H9 (cell line): ENCODE measurements around the gene CLASP2. TPM values are rescaled to one million over a fixed set of nuclear protein-coding genes. Genes with fewer than 3 reads are reported as not detected.

ENCODE experiments used
- DNase-seq: peaks from one replicate; pipeline ENCODE4 v3.0.0-alpha.2; 2017
- H2AFZ ChIP-seq: one replicate; pipeline ENCODE4 v1.6.1; 2013; ENCODE audit warnings: mild to moderate bottlenecking, low read length, control low read depth, moderate library complexity
- H2AK5ac ChIP-seq: 2 replicates; pipeline ENCODE4 v1.6.1; 2013; ENCODE audit warnings: low read length, control low read depth, mixed read lengths; ENCODE audit not compliant: insufficient read length
- H2BK120ac ChIP-seq: one replicate; pipeline ENCODE4 v1.6.1; 2013; ENCODE audit warnings: low read depth, mild to moderate bottlenecking, low read length, control low read depth, inconsistent platforms; ENCODE audit not compliant: poor library complexity, severe bottlenecking
- H2BK12ac ChIP-seq: 2 replicates; pipeline ENCODE4 v1.6.1; 2013; ENCODE audit warnings: low read length, control low read depth, mixed read lengths, low read depth; ENCODE audit not compliant: insufficient read length
- H2BK15ac ChIP-seq: 2 replicates; pipeline ENCODE4 v1.6.1; 2013; ENCODE audit warnings: low read depth, low read length, control low read depth
- H2BK20ac ChIP-seq: one replicate; pipeline ENCODE4 v1.6.1; 2013; ENCODE audit warnings: low read depth, mild to moderate bottlenecking, low read length, control low read depth, inconsistent platforms; ENCODE audit not compliant: poor library complexity, severe bottlenecking
- H2BK5ac ChIP-seq: 2 replicates; pipeline ENCODE4 v1.6.1; 2013; ENCODE audit warnings: low read length, control low read depth, mixed read lengths; ENCODE audit not compliant: insufficient read length
- H3K14ac ChIP-seq: 2 replicates; pipeline ENCODE4 v1.6.1; 2013; ENCODE audit warnings: low read length, control low read depth; ENCODE audit not compliant: insufficient read depth
- H3K18ac ChIP-seq: 2 replicates; pipeline ENCODE4 v1.6.1; 2013; ENCODE audit warnings: low read depth, mild to moderate bottlenecking, mixed read lengths, low read length, control low read depth; ENCODE audit not compliant: insufficient read length
- H3K23ac ChIP-seq: 2 replicates; pipeline ENCODE4 v1.6.1; 2013; ENCODE audit warnings: low read length, control low read depth, mixed read lengths, low read depth; ENCODE audit not compliant: insufficient read length
- H3K23me2 ChIP-seq: 2 replicates; pipeline ENCODE4 v1.6.1; 2013; ENCODE audit warnings: low read depth, mild to moderate bottlenecking, mixed read lengths, low read length, control low read depth; ENCODE audit not compliant: insufficient read length, poor library complexity, severe bottlenecking
- H3K27ac ChIP-seq: 2 replicates; pipeline ENCODE4 v1.5.1; 2013; ENCODE audit warnings: low read length, control low read depth, mixed read lengths, low read depth; ENCODE audit not compliant: insufficient read length
- H3K27me3 ChIP-seq: 2 replicates; pipeline ENCODE4 v1.6.1; 2013; ENCODE audit warnings: low read length, control low read depth, inconsistent platforms; ENCODE audit not compliant: insufficient read depth
- H3K4ac ChIP-seq: 2 replicates; pipeline ENCODE4 v1.6.1; 2013; ENCODE audit warnings: low read depth, mild to moderate bottlenecking, control low read depth, inconsistent platforms, low read length, moderate library complexity
- H3K4me1 ChIP-seq: 2 replicates; pipeline ENCODE4 v1.6.1; 2013; ENCODE audit warnings: low read length, control low read depth, inconsistent platforms; ENCODE audit not compliant: insufficient read depth
- H3K4me2 ChIP-seq: 2 replicates; pipeline ENCODE4 v1.6.1; 2013; ENCODE audit warnings: low read length, control low read depth, mixed read lengths; ENCODE audit not compliant: insufficient read length, insufficient read depth
- H3K56ac ChIP-seq: 2 replicates; pipeline ENCODE4 v1.6.1; 2013; ENCODE audit warnings: low read depth, mild to moderate bottlenecking, mixed read lengths, low read length, control low read depth; ENCODE audit not compliant: insufficient read length
- H3K79me1 ChIP-seq: 2 replicates; pipeline ENCODE4 v1.6.1; 2013; ENCODE audit warnings: low read depth, mild to moderate bottlenecking, moderate library complexity, low read length, control low read depth, inconsistent platforms; ENCODE audit not compliant: insufficient read depth, poor library complexity, severe bottlenecking
- H3K79me2 ChIP-seq: 2 replicates; pipeline ENCODE4 v1.6.1; 2013; ENCODE audit warnings: low read length, control low read depth, inconsistent platforms; ENCODE audit not compliant: insufficient read depth
- H3K9ac ChIP-seq: 2 replicates; pipeline ENCODE4 v1.6.1; 2013; ENCODE audit warnings: low read length, control low read depth, mixed read lengths; ENCODE audit not compliant: insufficient read length; ENCODE audit errors: extremely low read depth
- H3K9me3 ChIP-seq: one replicate; pipeline ENCODE4 v1.6.1; 2013; ENCODE audit warnings: low read depth, low read length, inconsistent platforms; ENCODE audit not compliant: control insufficient read depth
- H3T11ph ChIP-seq: one replicate; pipeline ENCODE4 v1.6.1; 2013; ENCODE audit warnings: mild to moderate bottlenecking, low read length, control low read depth, inconsistent platforms
- H4K20me1 ChIP-seq: one replicate; pipeline ENCODE4 v1.6.1; 2013; ENCODE audit not compliant: control insufficient read depth, insufficient read length, insufficient read depth
- H4K5ac ChIP-seq: 2 replicates; pipeline ENCODE4 v1.6.1; 2013; ENCODE audit warnings: low read depth, mild to moderate bottlenecking, mixed read lengths, low read length, control low read depth; ENCODE audit not compliant: insufficient read length
- H4K8ac ChIP-seq: replicated peaks from 2 replicates; pipeline ENCODE4 v1.6.1; 2013; ENCODE audit warnings: low read length, control low read depth, mixed read lengths, low read depth; ENCODE audit not compliant: insufficient read length
- H4K91ac ChIP-seq: 2 replicates; pipeline ENCODE4 v1.6.1; 2013; ENCODE audit warnings: low read depth, mild to moderate bottlenecking, moderate library complexity, mixed read lengths, low read length, control low read depth; ENCODE audit not compliant: insufficient read length
- H3K27ac Mint-ChIP-seq, 3 experiments: 2 replicates in 2 of 3; 3 replicates in 1 of 3; pipeline ENCODE4 v1.8.0; 2020 to 2021; ENCODE audit warnings: mixed read lengths in 3 of 3, mild to moderate bottlenecking in 1 of 3, moderate library complexity in 1 of 3
- H3K27me3 Mint-ChIP-seq: 2 replicates; pipeline ENCODE4 v1.8.0; 2021; ENCODE audit warnings: low read depth, mild to moderate bottlenecking, moderate library complexity, mixed read lengths
- H3K36me3 Mint-ChIP-seq, 3 experiments: 2 replicates in 2 of 3; 3 replicates in 1 of 3; pipeline ENCODE4 v1.8.0; 2020 to 2021; ENCODE audit warnings: low read depth in 3 of 3, mixed read lengths in 3 of 3; ENCODE audit not compliant: insufficient read depth in 1 of 3
- H3K4me1 Mint-ChIP-seq, 2 experiments: 2 replicates each; pipeline ENCODE4 v1.8.0; 2020; ENCODE audit warnings: mixed read lengths in 2 of 2
- H3K4me3 Mint-ChIP-seq, 2 experiments: 2 replicates in 1 of 2; 3 replicates in 1 of 2; pipeline ENCODE4 v1.8.0; 2020 to 2021; ENCODE audit warnings: mild to moderate bottlenecking in 2 of 2, mixed read lengths in 2 of 2, moderate library complexity in 1 of 2
- H3K9me3 Mint-ChIP-seq, 2 experiments: 2 replicates in 1 of 2; 3 replicates in 1 of 2; pipeline ENCODE4 v1.8.0; 2020; ENCODE audit warnings: mild to moderate bottlenecking in 2 of 2, mixed read lengths in 2 of 2, moderate library complexity in 1 of 2
- WGBS: extraction: QIAGEN DNeasy Blood & Tissue Kit; methylation state at CpG from one replicate; pipeline ENCODE4 v1.1.7; 2013; ENCODE audit warnings: missing lambda C conversion rate, low lambda C conversion rate, mixed read lengths; ENCODE audit not compliant: insufficient read length; ENCODE audit errors: extremely low coverage; 5-methylcytosine and 5-hydroxymethylcytosine counted together
- total RNA-seq: library from RNA; stranded (reverse); gene quantifications from 2 replicates; pipeline ENCODE4 v1.2.1, GENCODE V29; 2021
- TF ChIP-seq, protein P1 (sequence below): fragments of 200-600 bp; sonication (generic); conservative IDR thresholded peaks from 3 replicates; pipeline ENCODE4 v1.8.0; 2021; ENCODE audit warnings: antibody characterized with exemption, mild to moderate bottlenecking

CLASP2 gene
- total RNA-seq, 1 experiment from 2014 or later = 60.5 TPM

DNA sequence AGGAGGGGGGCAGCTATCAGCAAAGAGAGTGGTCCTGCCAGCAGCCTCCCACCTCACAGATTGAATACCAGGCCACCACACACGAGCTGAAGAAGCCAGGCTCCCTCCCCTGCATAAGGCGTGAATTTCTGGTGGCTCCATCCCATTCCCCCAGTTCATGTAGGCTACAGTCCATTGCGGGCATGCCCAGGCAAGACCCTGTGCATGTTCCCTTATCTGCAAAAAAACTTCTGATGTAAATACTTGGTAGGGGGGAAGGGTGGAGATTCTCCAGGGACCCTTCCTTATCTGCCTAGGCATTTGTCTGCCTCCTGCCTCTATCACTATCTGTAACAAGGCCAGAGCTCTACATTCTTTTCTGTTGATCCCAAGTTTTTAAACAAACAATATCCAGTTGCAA lies 250.3 kb downstream of the CLASP2 start:
- Mint-ChIP-seq H3K4me3 (no peak overlapping the region), H3K36me3 (peaks cover 11 to 35% (median 29%) of the 10 kb centered on the region in 3 experiments; a peak in 5 of 7 replicates), H3K27ac (peak overlapping the region in 1 of 3 experiments; percentile 77; a peak in 1 of 7 replicates), H3K9me3 (peaks cover 16 to 21% of the 10 kb centered on the region in 2 experiments), H3K4me1 (peaks cover 15 to 19% of the 10 kb centered on the region in 2 experiments), H3K27me3 (no peaks in the 10 kb centered on the region)
- Histone ChIP-seq H3K23me2 (no peaks in the 10 kb centered on the region), H3K9ac (no peak overlapping the region), H3K4ac (no peak overlapping the region), H4K91ac (no peak overlapping the region), H3K18ac (no peak overlapping the region), H3K27me3 (no peaks in the 10 kb centered on the region), H3K27ac (no peak overlapping the region), H2AK5ac (no peak overlapping the region), H2BK20ac (no peak overlapping the region), H2BK120ac (no peak overlapping the region), H3K4me1 (no peaks in the 10 kb centered on the region), H3K23ac (no peak overlapping the region), H3K56ac (no peak overlapping the region), H2BK12ac (no peak overlapping the region), H3K79me2 (no peaks in the 10 kb centered on the region), H3T11ph (no peak overlapping the region), H4K8ac (no peak overlapping the region), H4K20me1 (no peaks in the 10 kb centered on the region), H2AFZ (no peak overlapping the region), H2BK15ac (no peak overlapping the region), H2BK5ac (no peak overlapping the region), H3K9me3 (peaks cover 7% of the 10 kb centered on the region), H3K14ac (no peak overlapping the region), H3K4me2 (no peak overlapping the region), H3K79me1 (no peaks in the 10 kb centered on the region), H4K5ac (no peak overlapping the region)
- TF ChIP-seq, protein P1, sequence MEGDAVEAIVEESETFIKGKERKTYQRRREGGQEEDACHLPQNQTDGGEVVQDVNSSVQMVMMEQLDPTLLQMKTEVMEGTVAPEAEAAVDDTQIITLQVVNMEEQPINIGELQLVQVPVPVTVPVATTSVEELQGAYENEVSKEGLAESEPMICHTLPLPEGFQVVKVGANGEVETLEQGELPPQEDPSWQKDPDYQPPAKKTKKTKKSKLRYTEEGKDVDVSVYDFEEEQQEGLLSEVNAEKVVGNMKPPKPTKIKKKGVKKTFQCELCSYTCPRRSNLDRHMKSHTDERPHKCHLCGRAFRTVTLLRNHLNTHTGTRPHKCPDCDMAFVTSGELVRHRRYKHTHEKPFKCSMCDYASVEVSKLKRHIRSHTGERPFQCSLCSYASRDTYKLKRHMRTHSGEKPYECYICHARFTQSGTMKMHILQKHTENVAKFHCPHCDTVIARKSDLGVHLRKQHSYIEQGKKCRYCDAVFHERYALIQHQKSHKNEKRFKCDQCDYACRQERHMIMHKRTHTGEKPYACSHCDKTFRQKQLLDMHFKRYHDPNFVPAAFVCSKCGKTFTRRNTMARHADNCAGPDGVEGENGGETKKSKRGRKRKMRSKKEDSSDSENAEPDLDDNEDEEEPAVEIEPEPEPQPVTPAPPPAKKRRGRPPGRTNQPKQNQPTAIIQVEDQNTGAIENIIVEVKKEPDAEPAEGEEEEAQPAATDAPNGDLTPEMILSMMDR = no peak
- DNase-seq = peak; percentile 48
- WGBS = no CpG with 5 or more reads among the region's 3 CpGs
